ENCODE measurements around the gene VSTM4.

The VSTM4 gene

GRCh38 chr10:49050906-49051305 lies 64.4 kb downstream of the VSTM4 start:
- no peaks in the 10 kb centered on the region for H3K36me3 ChIP-seq (ENCODE audit: insufficient read depth, low read length)
- TF ChIP-seq EZH2phosphoT487 (IDR thresholded peaks at IDR 0.05; ENCODE audit: borderline replicate concordance) = no peak
- H3K9ac ChIP-seq (ENCODE audit: low read depth, low read length, poor library complexity, severe bottlenecking) = no peak overlapping the region
- H3K27me3 ChIP-seq (ENCODE audit: insufficient read depth, low read length, poor library complexity, severe bottlenecking) = peaks cover 4% of the 10 kb centered on the region
- H3K79me2 ChIP-seq (ENCODE audit: insufficient read depth, low read length) = no peaks in the 10 kb centered on the region
- no peaks in the 10 kb centered on the region for H4K20me1 ChIP-seq (ENCODE audit: insufficient read depth, low read length, poor library complexity, severe bottlenecking)
- no peaks in the 10 kb centered on the region for H3K9me2 ChIP-seq (replicated peaks; ENCODE audit: low read depth, low read length)
- H3K4me1 ChIP-seq (ENCODE audit: insufficient read depth, low read length, poor library complexity, severe bottlenecking) = no peaks in the 10 kb centered on the region
- no peak overlapping the region for H3K4me2 ChIP-seq (ENCODE audit: low read depth, low read length, poor library complexity, severe bottlenecking)
- H3K4me3 ChIP-seq (ENCODE audit: low read length, poor library complexity, severe bottlenecking) = no peak overlapping the region
- H2AFZ ChIP-seq (ENCODE audit: low read length) = no peak overlapping the region
- no peaks in the 10 kb centered on the region for H3K9me3 ChIP-seq (ENCODE audit: insufficient read depth, low read depth, low read length)
- H3F3A ChIP-seq (ENCODE audit: low read depth) = no peaks in the 10 kb centered on the region

GRCh38 chr10:49050366-49050765 lies 65.0 kb downstream of the VSTM4 start:
- H4K20me1 ChIP-seq (ENCODE audit: insufficient read depth, low read length, poor library complexity, severe bottlenecking) = no peaks in the 10 kb centered on the region
- no peaks in the 10 kb centered on the region for H3K4me1 ChIP-seq (ENCODE audit: insufficient read depth, low read length, poor library complexity, severe bottlenecking)
- H3K36me3 ChIP-seq (ENCODE audit: insufficient read depth, low read length) = no peaks in the 10 kb centered on the region
- H3K79me2 ChIP-seq (ENCODE audit: insufficient read depth, low read length) = no peaks in the 10 kb centered on the region
- H3K9ac ChIP-seq (ENCODE audit: low read depth, low read length, poor library complexity, severe bottlenecking) = no peak overlapping the region
- no peaks in the 10 kb centered on the region for H3F3A ChIP-seq (ENCODE audit: low read depth)
- no peaks in the 10 kb centered on the region for H3K9me2 ChIP-seq (replicated peaks; ENCODE audit: low read depth, low read length)
- H2AFZ ChIP-seq (ENCODE audit: low read length) = no peak overlapping the region
- no peak for TF ChIP-seq CTCF (conservative IDR thresholded peaks at IDR 0.05; ENCODE audit: low read length)
- TF ChIP-seq EZH2phosphoT487 (IDR thresholded peaks at IDR 0.05; ENCODE audit: borderline replicate concordance) = no peak
- H3K27me3 ChIP-seq (ENCODE audit: insufficient read depth, low read length, poor library complexity, severe bottlenecking) = peaks cover 4% of the 10 kb centered on the region
- H3K9me3 ChIP-seq (ENCODE audit: insufficient read depth, low read depth, low read length) = no peaks in the 10 kb centered on the region
- H3K4me3 ChIP-seq (ENCODE audit: low read length, poor library complexity, severe bottlenecking) = no peak overlapping the region
- no peak overlapping the region for H3K4me2 ChIP-seq (ENCODE audit: low read depth, low read length, poor library complexity, severe bottlenecking)

DNA sequence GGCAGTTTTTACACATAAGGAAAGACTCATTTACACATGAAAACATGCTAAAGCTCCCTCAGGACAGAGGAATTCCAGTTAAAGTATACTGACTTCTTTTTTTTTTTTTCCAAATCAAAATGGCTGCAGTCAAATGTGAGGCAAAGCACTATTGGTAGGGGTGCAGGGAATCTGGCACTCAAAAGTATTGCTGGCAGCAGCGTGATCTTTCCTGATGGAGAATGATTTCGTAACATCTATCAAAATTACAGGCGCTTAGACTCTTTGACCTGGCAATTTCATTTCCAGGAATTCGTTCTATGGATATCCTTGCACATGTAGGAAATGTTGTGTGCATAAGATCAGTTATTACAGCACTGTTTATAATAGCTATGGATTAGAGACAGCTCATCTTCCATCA lies 65.7 kb downstream of the VSTM4 start:
- no peak overlapping the region for H2AFZ ChIP-seq (ENCODE audit: low read length)
- H3K9ac ChIP-seq (ENCODE audit: low read depth, low read length, poor library complexity, severe bottlenecking) = no peak overlapping the region
- H3K27me3 ChIP-seq (ENCODE audit: insufficient read depth, low read length, poor library complexity, severe bottlenecking) = peaks cover 4% of the 10 kb centered on the region
- H3K4me3 ChIP-seq (ENCODE audit: low read length, poor library complexity, severe bottlenecking) = no peak overlapping the region
- no peak for TF ChIP-seq EZH2phosphoT487 (IDR thresholded peaks at IDR 0.05; ENCODE audit: borderline replicate concordance)
- no peak for TF ChIP-seq CTCF (conservative IDR thresholded peaks at IDR 0.05; ENCODE audit: low read length)
- H3K79me2 ChIP-seq (ENCODE audit: insufficient read depth, low read length) = no peaks in the 10 kb centered on the region
- no peaks in the 10 kb centered on the region for H4K20me1 ChIP-seq (ENCODE audit: insufficient read depth, low read length, poor library complexity, severe bottlenecking)
- no peaks in the 10 kb centered on the region for H3K9me3 ChIP-seq (ENCODE audit: insufficient read depth, low read depth, low read length)
- no peak overlapping the region for H3K4me2 ChIP-seq (ENCODE audit: low read depth, low read length, poor library complexity, severe bottlenecking)
- H3K9me2 ChIP-seq (replicated peaks; ENCODE audit: low read depth, low read length) = no peaks in the 10 kb centered on the region
- no peaks in the 10 kb centered on the region for H3F3A ChIP-seq (ENCODE audit: low read depth)
- no peaks in the 10 kb centered on the region for H3K4me1 ChIP-seq (ENCODE audit: insufficient read depth, low read length, poor library complexity, severe bottlenecking)
- no peaks in the 10 kb centered on the region for H3K36me3 ChIP-seq (ENCODE audit: insufficient read depth, low read length)

GRCh38 chr10:49047128-49047639 lies 68.1 kb downstream of the VSTM4 start:
- Histone ChIP-seq H3K9me3 (ENCODE audit: insufficient read depth, low read depth, low read length) (no peaks in the 10 kb centered on the region), H2AFZ (ENCODE audit: low read length) (no peak overlapping the region), H3K36me3 (ENCODE audit: insufficient read depth, low read length) (no peaks in the 10 kb centered on the region), H3F3A (ENCODE audit: low read depth) (no peaks in the 10 kb centered on the region), H3K9me2 (replicated peaks; ENCODE audit: low read depth, low read length) (no peaks in the 10 kb centered on the region), H4K20me1 (ENCODE audit: insufficient read depth, low read length, poor library complexity, severe bottlenecking) (no peaks in the 10 kb centered on the region), H3K79me2 (ENCODE audit: insufficient read depth, low read length) (no peaks in the 10 kb centered on the region), H3K4me2 (ENCODE audit: low read depth, low read length, poor library complexity, severe bottlenecking) (no peak overlapping the region), H3K4me3 (ENCODE audit: low read length, poor library complexity, severe bottlenecking) (no peak overlapping the region), H3K27me3 (ENCODE audit: insufficient read depth, low read length, poor library complexity, severe bottlenecking) (peaks cover 4% of the 10 kb centered on the region), H3K9ac (ENCODE audit: low read depth, low read length, poor library complexity, severe bottlenecking) (no peak overlapping the region), H3K4me1 (ENCODE audit: insufficient read depth, low read length, poor library complexity, severe bottlenecking) (no peaks in the 10 kb centered on the region)
- TF ChIP-seq EZH2phosphoT487 (IDR thresholded peaks at IDR 0.05; ENCODE audit: borderline replicate concordance) = no peak
- no peak for TF ChIP-seq CTCF (conservative IDR thresholded peaks at IDR 0.05; ENCODE audit: low read length)

Measured in Loucy (cell line).